ENCODE measurements around the gene LRRK1. TPM values are rescaled to one million over a fixed set of nuclear protein-coding genes. Genes with fewer than 3 reads are reported as not detected.

LRRK1 gene
- total RNA-seq, 2 experiments from 2014 or later: 0.57 to 0.66 TPM

- Mint-ChIP-seq H3K27ac (no peak overlapping the region), H3K4me1 (ENCODE audit: low read depth) (no peaks in the 10 kb centered on the region), H3K9me3 (ENCODE audit: insufficient read depth) (no peaks in the 10 kb centered on the region), H3K27me3 (ENCODE audit: low read depth) (peaks cover 5% of the 10 kb centered on the region), H3K36me3 (ENCODE audit: low read depth) (no peaks in the 10 kb centered on the region), H3K4me3 (no peak overlapping the region)
- CTCF ChIA-PET: no interaction called here
- POLR2A ChIA-PET: no interaction called here
- DNase-seq (no peak), ATAC-seq (no peak)
These were observed 13.7 kb downstream of the LRRK1 start for GRCh38 chr15:100932676-100933348.

GRCh38 chr15:100934166-100934565, 15.0 kb downstream of the LRRK1 start:
- ChIA-PET POLR2A (no interaction called here), CTCF (no interaction called here)
- ATAC-seq (no peak), DNase-seq (no peak)
- Mint-ChIP-seq H3K27ac (no peak overlapping the region), H3K27me3 (ENCODE audit: low read depth) (peaks cover 5% of the 10 kb centered on the region), H3K4me3 (no peak overlapping the region), H3K9me3 (ENCODE audit: insufficient read depth) (no peaks in the 10 kb centered on the region), H3K4me1 (ENCODE audit: low read depth) (no peaks in the 10 kb centered on the region), H3K36me3 (ENCODE audit: low read depth) (no peaks in the 10 kb centered on the region)

- Mint-ChIP-seq H3K4me1 (ENCODE audit: low read depth) (no peaks in the 10 kb centered on the region), H3K4me3 (no peak overlapping the region)
- POLR2A ChIA-PET: no interaction called here
These were observed 15.6 kb downstream of the LRRK1 start for GRCh38 chr15:100934726-100935125.

GRCh38 chr15:100937171-100937570, 18.0 kb downstream of the LRRK1 start:
- no peaks in the 10 kb centered on the region for H3K36me3 Mint-ChIP-seq (ENCODE audit: low read depth)
- H3K27ac Mint-ChIP-seq: no peak overlapping the region
- peaks cover 5% of the 10 kb centered on the region for H3K27me3 Mint-ChIP-seq (ENCODE audit: low read depth)
- no peak overlapping the region for H3K4me3 Mint-ChIP-seq
- no peak for ATAC-seq
- POLR2A ChIA-PET: no interaction called here
- H3K4me1 Mint-ChIP-seq (ENCODE audit: low read depth): no peaks in the 10 kb centered on the region
- CTCF ChIA-PET: interaction anchor here (0.6 kb wide), 1 partner anchor 70 kb away, joined by 3 read pairs; no protein-coding TSS in a partner anchor
- H3K9me3 Mint-ChIP-seq (ENCODE audit: insufficient read depth): no peaks in the 10 kb centered on the region
- DNase-seq: no peak

More at GRCh38 chr15:100934726-100935125, 15.6 kb downstream of the LRRK1 start:
- Mint-ChIP-seq H3K9me3 (ENCODE audit: insufficient read depth) (no peaks in the 10 kb centered on the region), H3K36me3 (ENCODE audit: low read depth) (no peaks in the 10 kb centered on the region), H3K27me3 (ENCODE audit: low read depth) (peaks cover 5% of the 10 kb centered on the region), H3K27ac (no peak overlapping the region)
- CTCF ChIA-PET: no interaction called here
- DNase-seq (no peak), ATAC-seq (no peak)

- Mint-ChIP-seq H3K36me3 (ENCODE audit: low read depth) (no peaks in the 10 kb centered on the region), H3K27ac (no peak overlapping the region), H3K4me1 (ENCODE audit: low read depth) (no peaks in the 10 kb centered on the region), H3K4me3 (no peak overlapping the region), H3K27me3 (ENCODE audit: low read depth) (peaks cover 4% of the 10 kb centered on the region), H3K9me3 (ENCODE audit: insufficient read depth) (no peaks in the 10 kb centered on the region)
- no peak for DNase-seq
- no peak for ATAC-seq
- ChIA-PET POLR2A (no interaction called here), CTCF (no interaction called here)
These were observed 20.6 kb downstream of the LRRK1 start for GRCh38 chr15:100939791-100940190.

- H3K4me1 Mint-ChIP-seq (ENCODE audit: low read depth): no peaks in the 10 kb centered on the region
- peaks cover 4% of the 10 kb centered on the region for H3K27me3 Mint-ChIP-seq (ENCODE audit: low read depth)
- DNase-seq: no peak
- no peaks in the 10 kb centered on the region for H3K9me3 Mint-ChIP-seq (ENCODE audit: insufficient read depth)
- H3K27ac Mint-ChIP-seq: no peak overlapping the region
- H3K4me3 Mint-ChIP-seq: no peak overlapping the region
- H3K36me3 Mint-ChIP-seq (ENCODE audit: low read depth): no peaks in the 10 kb centered on the region
- CTCF ChIA-PET: no interaction called here
- POLR2A ChIA-PET: no interaction called here
- ATAC-seq: no peak
These were observed 21.7 kb downstream of the LRRK1 start for GRCh38 chr15:100940767-100941379.

GRCh38 chr15:100941536-100941935, 22.4 kb downstream of the LRRK1 start:
- ChIA-PET CTCF (no interaction called here), POLR2A (no interaction called here)
- ATAC-seq (no peak), DNase-seq (no peak)
- Mint-ChIP-seq H3K27me3 (ENCODE audit: low read depth) (peaks cover 2% of the 10 kb centered on the region), H3K36me3 (ENCODE audit: low read depth) (no peaks in the 10 kb centered on the region), H3K4me1 (ENCODE audit: low read depth) (no peaks in the 10 kb centered on the region), H3K4me3 (no peak overlapping the region), H3K9me3 (ENCODE audit: insufficient read depth) (no peaks in the 10 kb centered on the region), H3K27ac (no peak overlapping the region)

- no peaks in the 10 kb centered on the region for H3K4me1 Mint-ChIP-seq (ENCODE audit: low read depth)
- H3K27ac Mint-ChIP-seq: no peak overlapping the region
- ATAC-seq: no peak
- H3K27me3 Mint-ChIP-seq (ENCODE audit: low read depth): peaks cover 2% of the 10 kb centered on the region
- no peak overlapping the region for H3K4me3 Mint-ChIP-seq
- ChIA-PET CTCF (interaction anchor here (0.6 to 1.5 kb wide), 3 partner anchors 65 to 573 kb away, joined by 3 to 4 read pairs (median 4); no protein-coding TSS in a partner anchor), POLR2A (no interaction called here)
- no peaks in the 10 kb centered on the region for H3K9me3 Mint-ChIP-seq (ENCODE audit: insufficient read depth)
- no peak for DNase-seq
- H3K36me3 Mint-ChIP-seq (ENCODE audit: low read depth): no peaks in the 10 kb centered on the region
These were observed 23.7 kb downstream of the LRRK1 start for GRCh38 chr15:100942656-100943425.

GRCh38 chr15:100944244-100944895, 25.2 kb downstream of the LRRK1 start:
- Mint-ChIP-seq H3K27me3 (ENCODE audit: low read depth) (peaks cover 7% of the 10 kb centered on the region), H3K36me3 (ENCODE audit: low read depth) (no peaks in the 10 kb centered on the region), H3K9me3 (ENCODE audit: insufficient read depth) (no peaks in the 10 kb centered on the region), H3K4me3 (no peak overlapping the region), H3K27ac (no peak overlapping the region), H3K4me1 (ENCODE audit: low read depth) (no peaks in the 10 kb centered on the region)
- ChIA-PET CTCF (interaction anchor here (1.4 to 1.5 kb wide), 2 partner anchors 63 to 71 kb away, joined by 4 read pairs; no protein-coding TSS in a partner anchor), POLR2A (no interaction called here)
- ATAC-seq (no peak), DNase-seq (no peak)

GRCh38 chr15:100944986-100945385, 25.8 kb downstream of the LRRK1 start:
- H3K27me3 Mint-ChIP-seq (ENCODE audit: low read depth): peaks cover 11% of the 10 kb centered on the region
- POLR2A ChIA-PET: no interaction called here
- ATAC-seq (no peak), DNase-seq (no peak)
- CTCF ChIA-PET: no interaction called here
- no peak overlapping the region for H3K4me3 Mint-ChIP-seq
- H3K36me3 Mint-ChIP-seq (ENCODE audit: low read depth): no peaks in the 10 kb centered on the region
- no peaks in the 10 kb centered on the region for H3K4me1 Mint-ChIP-seq (ENCODE audit: low read depth)
- no peaks in the 10 kb centered on the region for H3K9me3 Mint-ChIP-seq (ENCODE audit: insufficient read depth)
- no peak overlapping the region for H3K27ac Mint-ChIP-seq

GRCh38 chr15:100947760-100948429, 28.7 kb downstream of the LRRK1 start:
- Mint-ChIP-seq H3K4me3 (no peak overlapping the region), H3K27me3 (ENCODE audit: low read depth) (peaks cover 13% of the 10 kb centered on the region), H3K9me3 (ENCODE audit: insufficient read depth) (no peaks in the 10 kb centered on the region), H3K4me1 (ENCODE audit: low read depth) (no peaks in the 10 kb centered on the region), H3K36me3 (ENCODE audit: low read depth) (no peaks in the 10 kb centered on the region), H3K27ac (no peak overlapping the region)
- ChIA-PET POLR2A (no interaction called here), CTCF (interaction anchor here (1.0 kb wide), 1 partner anchor 59 kb away, joined by 3 read pairs; no protein-coding TSS in a partner anchor)
- DNase-seq (no peak), ATAC-seq (no peak)
